ENCODE data around the gene KLK1.

DNA sequence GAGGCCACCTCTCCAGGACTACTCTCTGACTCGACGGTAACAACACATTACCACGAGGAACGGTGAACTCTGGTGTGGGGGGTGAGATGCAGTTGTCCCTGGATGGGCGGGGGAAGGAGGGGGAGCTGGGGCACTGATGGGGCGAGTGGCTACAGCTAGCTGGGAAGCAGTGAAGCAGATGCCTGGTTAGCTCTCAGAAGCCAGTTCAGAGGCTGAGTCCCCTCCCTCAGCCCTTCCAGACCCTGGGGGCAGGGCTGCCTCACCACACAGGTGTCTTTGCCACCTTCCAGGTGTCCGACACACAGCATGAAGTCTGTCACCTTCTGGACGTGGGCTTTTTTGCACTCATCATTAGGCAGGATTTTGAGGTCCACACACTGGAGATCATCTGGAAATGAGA, 4.0 kb downstream of the KLK1 start:
- TF ChIP-seq POLR2A (IDR thresholded peaks at IDR 0.05) (no peak), POLR2AphosphoS5 (IDR thresholded peaks at IDR 0.05) (no peak)
- TF ChIP-seq, protein P1, sequence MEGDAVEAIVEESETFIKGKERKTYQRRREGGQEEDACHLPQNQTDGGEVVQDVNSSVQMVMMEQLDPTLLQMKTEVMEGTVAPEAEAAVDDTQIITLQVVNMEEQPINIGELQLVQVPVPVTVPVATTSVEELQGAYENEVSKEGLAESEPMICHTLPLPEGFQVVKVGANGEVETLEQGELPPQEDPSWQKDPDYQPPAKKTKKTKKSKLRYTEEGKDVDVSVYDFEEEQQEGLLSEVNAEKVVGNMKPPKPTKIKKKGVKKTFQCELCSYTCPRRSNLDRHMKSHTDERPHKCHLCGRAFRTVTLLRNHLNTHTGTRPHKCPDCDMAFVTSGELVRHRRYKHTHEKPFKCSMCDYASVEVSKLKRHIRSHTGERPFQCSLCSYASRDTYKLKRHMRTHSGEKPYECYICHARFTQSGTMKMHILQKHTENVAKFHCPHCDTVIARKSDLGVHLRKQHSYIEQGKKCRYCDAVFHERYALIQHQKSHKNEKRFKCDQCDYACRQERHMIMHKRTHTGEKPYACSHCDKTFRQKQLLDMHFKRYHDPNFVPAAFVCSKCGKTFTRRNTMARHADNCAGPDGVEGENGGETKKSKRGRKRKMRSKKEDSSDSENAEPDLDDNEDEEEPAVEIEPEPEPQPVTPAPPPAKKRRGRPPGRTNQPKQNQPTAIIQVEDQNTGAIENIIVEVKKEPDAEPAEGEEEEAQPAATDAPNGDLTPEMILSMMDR (IDR thresholded peaks at IDR 0.05): no peak
